Activated CD4-positive, CD25-positive, alpha-beta regulatory T cell treated with anti-CD3 and anti-CD28 coated beads, Interleukin-2, amount 50 U/mL, for 16 hours (primary cell): ENCODE data around the gene PNPLA7.
"Not testable (repeated sequence)": the region's sequence is repeated elsewhere in the genome, so short reads cannot be mapped to it uniquely, and the experiment has no call there.

Source experiments
- DNase-seq: peaks from one replicate; pipeline ENCODE4 v3.0.0-alpha.2; 2020; ENCODE audit warnings: low read depth, low spot score

Gene PNPLA7

GRCh38 chr9:137515338-137515724 lies 34.9 kb downstream of the PNPLA7 start:
- DNase-seq: no peak

DNA sequence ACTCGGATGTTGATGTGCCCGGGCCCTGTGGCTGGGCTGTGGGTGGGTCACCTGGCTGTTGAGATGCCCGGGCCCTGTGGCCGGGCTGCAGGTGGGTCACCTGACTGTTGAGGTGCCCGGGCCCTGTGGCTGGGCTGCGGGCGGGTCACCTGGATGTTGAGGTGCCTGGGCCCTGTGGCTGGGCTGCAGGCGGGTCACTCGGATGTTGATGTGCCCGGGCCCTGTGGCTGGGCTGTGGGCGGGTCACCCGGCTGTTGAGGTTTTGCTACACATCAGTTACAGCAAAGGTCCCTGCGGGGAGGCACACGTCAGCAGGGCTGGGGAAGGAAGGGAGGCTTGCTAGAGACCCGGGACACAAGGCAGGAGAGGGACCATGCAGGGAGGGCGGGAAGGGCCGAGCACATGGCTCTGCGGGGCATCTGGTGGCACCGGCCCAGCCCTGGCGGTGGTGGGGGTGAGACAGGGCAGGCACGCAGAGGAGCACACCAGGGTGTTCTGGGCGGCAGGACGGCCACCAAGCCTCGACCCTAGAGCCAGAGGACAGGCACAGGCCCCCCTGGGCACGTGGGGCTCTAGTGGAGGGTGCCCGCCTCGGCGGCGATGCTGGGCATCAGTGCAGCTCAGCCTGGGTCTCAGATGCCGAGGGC lies 35.4 kb downstream of the PNPLA7 start:
- no peak for DNase-seq

- not testable (repeated sequence) for DNase-seq
Measured at GRCh38 chr9:137513801-137514570, 36.2 kb downstream of the PNPLA7 start.

- DNase-seq: not testable (repeated sequence)
Measured at GRCh38 chr9:137513136-137513535, 37.1 kb downstream of the PNPLA7 start.

GRCh38 chr9:137511758-137512463 lies 38.3 kb downstream of the PNPLA7 start:
- no peak for DNase-seq

DNA sequence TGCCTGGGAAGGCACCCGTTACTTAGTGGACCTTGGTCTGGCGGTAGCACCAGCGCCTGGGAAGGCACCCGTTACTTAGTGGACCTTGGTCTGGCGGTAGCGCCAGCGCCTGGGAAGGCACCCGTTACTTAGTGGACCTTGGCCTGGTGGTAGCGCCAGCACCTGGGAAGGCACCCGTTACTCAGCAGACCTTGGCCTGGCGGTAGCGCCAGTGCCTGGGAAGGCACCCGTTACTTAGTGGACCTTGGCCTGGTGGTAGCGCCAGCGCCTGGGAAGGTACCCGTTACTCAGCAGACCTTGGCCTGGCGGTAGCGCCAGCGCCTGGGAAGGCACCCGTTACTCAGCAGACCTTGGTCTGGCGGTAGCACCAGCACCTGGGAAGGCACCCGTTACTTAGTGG lies 39.1 kb downstream of the PNPLA7 start:
- DNase-seq: not testable (repeated sequence)

GRCh38 chr9:137509198-137509597 lies 41.0 kb downstream of the PNPLA7 start:
- DNase-seq: no peak

DNA sequence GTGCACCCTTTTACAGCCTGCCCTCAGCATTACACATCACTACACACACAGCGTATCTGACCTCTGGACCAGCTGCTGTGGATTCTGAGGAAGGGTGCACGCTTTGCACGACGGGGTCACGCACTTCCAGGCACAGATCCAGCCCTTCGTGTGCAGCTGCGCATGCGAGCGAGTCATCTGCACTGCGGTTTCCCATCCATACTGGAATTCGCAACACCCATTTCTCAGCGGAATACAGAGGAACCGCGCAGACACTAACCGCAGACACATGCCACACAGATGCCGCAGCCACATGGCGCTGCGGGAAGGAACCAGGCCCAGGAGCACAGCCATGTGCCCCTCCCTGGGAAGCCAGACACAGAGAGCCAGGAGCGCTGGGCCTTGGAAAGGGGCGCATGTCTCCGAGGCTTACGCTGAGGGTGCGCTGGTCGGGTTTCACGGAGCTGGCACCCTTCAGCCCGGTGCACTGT lies 43.5 kb downstream of the PNPLA7 start:
- no peak for DNase-seq

DNA sequence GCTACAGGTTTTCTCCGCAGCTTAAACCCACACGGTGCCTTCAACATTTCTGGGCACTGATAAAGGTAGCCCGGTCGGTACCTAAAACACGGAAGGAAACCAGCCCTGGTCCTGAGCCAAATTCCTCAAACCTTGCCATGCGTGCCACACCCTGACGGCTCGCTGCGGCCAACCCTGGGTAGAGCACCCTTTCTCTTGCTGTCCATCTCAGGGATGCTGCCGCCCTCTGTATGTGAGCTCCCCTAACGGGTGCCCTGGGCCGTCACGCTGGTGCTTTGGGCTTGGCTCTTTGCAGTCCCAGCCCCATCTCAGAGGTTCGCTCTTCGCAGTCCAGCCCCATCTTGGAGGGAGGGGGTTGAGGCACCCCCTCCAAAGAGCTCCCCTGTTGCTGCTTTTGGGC lies 43.9 kb downstream of the PNPLA7 start:
- DNase-seq: no peak

DNA sequence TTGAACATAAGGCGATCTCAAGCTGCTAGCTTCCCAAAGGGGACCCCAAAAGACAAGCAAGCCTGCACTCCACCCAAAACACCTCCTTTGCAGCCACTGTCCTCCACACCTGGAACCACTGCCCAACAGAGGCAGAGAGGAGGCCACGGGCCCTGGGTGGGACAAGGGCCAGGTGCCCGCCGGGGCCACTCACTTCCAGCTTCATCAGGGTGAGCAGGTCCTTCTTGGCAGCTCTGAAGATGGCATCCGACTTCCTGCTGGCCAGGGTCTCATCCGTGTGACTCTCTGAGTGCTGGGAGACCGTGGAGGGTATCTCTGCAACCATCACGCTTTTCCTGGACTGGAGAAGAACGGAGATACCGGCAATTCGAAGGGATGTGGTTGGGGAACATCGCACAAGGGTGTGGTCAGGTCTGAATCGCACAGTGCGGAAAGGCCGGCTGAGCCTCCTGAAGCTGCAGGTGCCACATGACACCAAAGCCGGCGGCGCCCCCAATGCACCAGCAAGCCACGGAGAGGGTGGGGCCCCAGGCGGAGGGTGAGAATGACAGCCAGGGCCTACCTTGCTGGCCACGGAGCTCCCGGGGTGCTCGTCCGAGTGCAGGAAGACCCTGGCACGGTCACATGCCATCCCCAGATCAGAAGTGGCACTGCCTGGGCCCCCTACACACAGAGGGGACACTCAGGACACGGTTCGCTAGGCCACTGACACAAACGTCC lies 44.6 kb downstream of the PNPLA7 start:
- no peak for DNase-seq

DNA sequence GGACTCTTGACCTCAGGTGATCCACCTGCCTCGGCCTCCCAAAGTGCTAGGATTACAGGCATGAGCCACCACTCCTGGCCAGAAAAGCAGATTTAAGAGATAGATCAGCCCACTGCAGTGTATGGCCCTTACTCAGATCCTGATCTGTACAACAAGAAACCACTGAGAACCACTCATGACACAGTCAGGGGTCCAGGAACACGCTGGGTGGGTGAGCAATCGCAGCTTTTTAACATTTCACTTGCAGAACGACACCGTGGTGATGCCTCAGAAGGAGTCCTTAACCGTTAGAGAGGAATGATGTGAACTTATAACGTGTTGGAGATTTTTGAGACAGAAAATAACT lies 45.8 kb downstream of the PNPLA7 start:
- no peak for DNase-seq

DNA sequence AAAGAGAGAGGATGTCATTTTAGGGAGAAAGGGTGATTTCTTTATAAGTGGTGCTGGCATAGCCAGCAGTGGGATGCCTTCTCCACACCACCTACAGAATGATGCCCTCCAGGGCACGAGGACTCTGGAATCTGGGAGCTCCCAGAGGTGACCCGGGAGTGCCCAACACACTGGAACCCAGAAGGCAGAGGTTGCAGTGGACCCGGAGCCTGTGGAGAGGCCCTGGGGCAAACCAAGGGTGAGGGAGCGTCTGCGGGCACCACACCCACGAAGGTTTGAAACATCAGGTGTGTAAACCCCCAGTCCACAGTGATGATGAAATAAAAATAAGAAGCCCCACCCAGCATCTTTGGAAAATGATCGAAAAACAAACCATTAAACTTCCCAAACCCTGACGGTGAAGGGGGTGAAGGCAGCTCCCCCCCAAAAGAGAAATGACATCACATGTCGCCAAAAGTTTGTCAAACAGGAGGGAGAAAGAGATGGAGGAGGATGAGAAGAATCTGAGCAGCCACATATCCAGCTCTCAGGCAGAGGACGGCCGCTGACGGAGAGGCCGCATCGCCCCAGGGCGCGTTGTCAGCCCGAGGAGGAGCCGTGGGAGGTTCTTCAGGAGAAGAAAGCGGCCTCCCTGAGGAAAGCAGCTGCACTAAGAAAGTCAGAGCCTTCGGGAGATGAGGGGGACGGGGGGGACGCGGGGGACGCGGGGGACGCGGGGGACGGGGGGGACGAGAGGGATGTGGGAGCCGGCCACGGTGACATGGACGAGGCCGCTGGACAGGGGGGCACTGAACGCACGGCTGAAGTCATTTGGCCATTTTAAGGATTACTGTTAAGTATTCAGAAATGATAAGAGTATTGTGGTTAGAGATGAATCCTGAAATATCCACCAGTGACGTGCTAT lies 47.9 kb downstream of the PNPLA7 start:
- DNase-seq: no peak

- no peak for DNase-seq
Measured at GRCh38 chr9:137501457-137501856, 48.7 kb downstream of the PNPLA7 start.

DNA sequence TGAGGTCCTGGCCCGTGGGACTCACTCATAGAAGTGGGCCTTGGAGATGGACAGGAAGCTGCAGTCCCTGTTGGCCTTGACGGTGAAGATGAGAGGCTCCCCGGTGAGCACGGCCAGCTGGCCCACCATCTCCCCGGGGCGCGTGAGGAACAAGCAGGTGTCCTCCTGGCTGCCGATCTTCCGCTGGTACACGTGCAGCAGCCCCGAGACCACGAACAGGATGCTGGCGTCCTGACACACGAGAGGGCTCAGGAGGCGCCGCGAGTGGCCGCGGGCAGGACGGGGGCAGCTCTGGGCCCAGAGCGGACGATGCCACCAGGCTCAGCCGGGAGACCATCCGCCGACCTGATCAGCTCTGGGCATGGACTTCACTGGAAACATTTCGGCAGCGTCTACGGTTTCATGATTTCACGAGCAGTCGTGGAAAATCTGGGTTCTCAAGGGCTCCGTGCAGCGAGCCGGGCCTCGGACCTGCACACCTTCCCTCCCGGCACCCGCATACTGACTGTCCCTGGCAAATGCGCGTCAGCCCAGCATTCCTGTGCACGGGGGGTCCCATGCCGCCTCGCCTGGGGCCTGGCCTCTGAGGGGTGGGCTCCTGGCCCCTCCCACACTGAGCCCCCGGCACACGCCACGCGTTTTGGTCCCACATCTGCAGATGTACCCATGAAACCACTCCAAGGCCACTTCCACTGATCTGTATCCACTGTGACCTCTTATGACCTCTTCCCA lies 49.4 kb downstream of the PNPLA7 start:
- no peak for DNase-seq

DNA sequence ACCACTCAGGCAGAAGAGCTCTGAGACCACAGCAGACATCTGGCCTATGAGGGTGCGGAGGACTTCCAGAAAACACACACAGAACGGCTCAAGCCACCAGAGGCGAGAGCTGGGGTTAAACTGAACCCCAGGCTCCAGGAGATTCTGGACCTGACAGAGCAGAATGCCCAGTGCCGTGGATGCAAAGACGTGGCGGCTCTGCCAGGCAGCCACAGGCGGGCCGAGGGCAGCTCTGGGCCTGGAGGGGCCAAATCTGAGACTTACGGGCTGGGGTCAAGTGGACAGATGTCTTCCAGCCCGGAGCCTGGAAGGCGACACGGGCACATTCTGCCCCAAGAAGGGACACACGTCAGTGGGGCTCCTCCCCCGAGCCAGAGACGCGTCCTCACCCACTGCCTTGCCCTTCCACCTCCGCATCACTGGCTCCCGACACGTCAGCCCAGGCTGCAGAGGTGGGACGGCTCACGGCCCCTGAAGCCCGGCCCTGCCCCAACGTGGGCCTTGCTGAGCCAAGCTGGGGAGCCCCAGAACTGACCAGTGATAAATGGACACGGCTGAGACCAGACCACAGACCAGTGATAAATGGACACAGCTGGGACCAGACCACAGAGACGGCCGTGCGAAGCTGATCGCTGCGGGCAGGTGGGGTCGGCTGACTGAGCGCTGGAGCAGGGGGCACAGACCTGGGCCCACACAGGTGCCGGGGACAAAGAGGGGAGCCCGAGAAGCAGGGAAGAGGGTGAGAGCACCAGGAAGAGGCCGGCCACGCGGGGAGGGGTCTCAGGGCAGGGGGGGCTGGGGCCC lies 50.1 kb downstream of the PNPLA7 start:
- DNase-seq: no peak

- no peak for DNase-seq
Measured at GRCh38 chr9:137499416-137499815, 50.8 kb downstream of the PNPLA7 start.

- no peak for DNase-seq
Measured at GRCh38 chr9:137498720-137499150, 51.5 kb downstream of the PNPLA7 start.

DNA sequence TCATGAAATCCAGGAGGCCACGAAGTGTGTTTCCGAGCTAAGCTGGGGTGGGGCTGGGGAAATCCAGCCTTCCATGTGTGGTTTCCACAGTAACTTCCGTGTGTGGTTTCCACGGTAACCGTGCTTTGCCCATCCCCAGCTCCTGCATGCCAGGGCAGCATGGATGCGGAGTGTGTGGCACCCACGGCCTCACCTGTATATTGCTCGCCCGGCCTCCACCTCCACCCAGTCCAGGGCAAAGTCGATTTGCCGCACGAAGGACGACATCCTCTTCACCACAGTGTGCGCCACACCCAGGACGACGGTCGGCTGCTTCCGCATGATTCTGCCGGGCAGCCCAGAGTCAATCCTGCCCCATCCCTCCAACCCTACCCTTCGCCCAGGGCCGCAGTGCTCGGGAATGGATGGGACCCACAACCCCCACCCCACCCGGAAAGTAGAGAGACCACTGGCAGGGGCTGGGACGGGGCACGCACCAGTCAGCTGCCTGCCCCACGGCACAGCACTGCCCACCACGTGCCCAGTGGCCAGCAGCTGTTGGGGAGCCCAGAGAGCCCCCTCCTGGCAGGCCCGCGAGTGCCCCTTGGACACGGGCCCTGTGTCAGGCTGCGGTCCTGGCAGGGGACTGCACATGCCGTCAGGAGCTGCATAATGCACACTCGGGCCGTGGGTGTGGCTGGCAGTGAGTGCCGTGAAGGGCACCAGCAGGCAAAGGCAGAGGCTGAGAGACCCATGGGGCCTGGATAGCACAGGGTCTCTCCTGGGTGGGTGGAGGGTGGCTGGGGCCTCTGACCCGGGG lies 52.1 kb downstream of the PNPLA7 start:
- no peak for DNase-seq
